Keratinocyte (primary cell): ENCODE measurements around the gene TIMD4. TPM values are rescaled to one million over a fixed set of nuclear protein-coding genes. Genes with fewer than 3 reads are reported as not detected.

Experiments
- DNase-seq: peaks from one replicate; pipeline ENCODE4 v3.0.0-alpha.2; 2011; ENCODE audit warnings: low read depth, missing footprints, low spot score
- FAIRE-seq: peaks from 2 replicates; lab custom pipeline; 2011; peaks lifted over from hg19 to GRCh38; lab: Jason Lieb, UNC
- H2AFZ ChIP-seq: 2 replicates; pipeline ENCODE4 v1.6.0; 2012; ENCODE audit warnings: low read length, control low read depth, inconsistent platforms; ENCODE audit not compliant: control insufficient read depth
- H3K27ac ChIP-seq: 2 replicates; pipeline ENCODE4 v1.5.1; 2011; ENCODE audit warnings: low read length; ENCODE audit not compliant: control insufficient read depth, insufficient read depth
- H3K27me3 ChIP-seq: 3 replicates; pipeline ENCODE4 v1.6.0; 2011; ENCODE audit warnings: low read length; ENCODE audit not compliant: control insufficient read depth, insufficient read depth; ENCODE audit errors: extremely low read depth
- H3K36me3 ChIP-seq, 2 experiments: 2 replicates in 1 of 2; 3 replicates in 1 of 2; pipeline ENCODE4 v1.5.1; 2011; ENCODE audit warnings: low read length in 2 of 2, mild to moderate bottlenecking in 1 of 2; ENCODE audit not compliant: control insufficient read depth in 2 of 2, insufficient read depth in 2 of 2; ENCODE audit errors: extremely low read depth in 1 of 2
- H3K4me1 ChIP-seq: 3 replicates; pipeline ENCODE4 v1.5.1; 2011; ENCODE audit warnings: low read length; ENCODE audit not compliant: control insufficient read depth, insufficient read depth; ENCODE audit errors: extremely low read depth
- H3K4me2 ChIP-seq: 3 replicates; pipeline ENCODE4 v1.6.0; 2011; ENCODE audit warnings: low read depth, low read length; ENCODE audit not compliant: control insufficient read depth, insufficient read depth; ENCODE audit errors: extremely low read depth
- H3K4me3 ChIP-seq, 3 experiments: fragments of 200-600 bp in 1 of 3; sonication (generic) in 1 of 3; 2 replicates in 2 of 3; 3 replicates in 1 of 3; pipeline ENCODE4 v1.5.1; 2011 to 2016; ENCODE audit warnings: low read length in 3 of 3, mild to moderate bottlenecking in 3 of 3, control low read depth in 2 of 3, inconsistent platforms in 1 of 3, low read depth in 1 of 3, mixed read lengths in 1 of 3, mixed run types in 1 of 3, moderate library complexity in 1 of 3; ENCODE audit not compliant: control insufficient read depth in 2 of 3, insufficient read depth in 2 of 3; ENCODE audit errors: extremely low read depth in 1 of 3
- H3K79me2 ChIP-seq: 2 replicates; pipeline ENCODE4 v1.6.0; 2012; ENCODE audit warnings: low read length; ENCODE audit not compliant: control insufficient read depth, insufficient read depth
- H3K9ac ChIP-seq: 3 replicates; pipeline ENCODE4 v1.6.0; 2011; ENCODE audit warnings: low read length; ENCODE audit not compliant: control insufficient read depth, insufficient read depth; ENCODE audit errors: extremely low read depth
- H3K9me1 ChIP-seq: 3 replicates; pipeline ENCODE4 v1.6.0; 2011; ENCODE audit warnings: low read length; ENCODE audit not compliant: control insufficient read depth, insufficient read depth; ENCODE audit errors: extremely low read depth
- H3K9me3 ChIP-seq: 2 replicates; pipeline ENCODE4 v1.5.1; 2012; ENCODE audit warnings: low read depth, low read length; ENCODE audit not compliant: control insufficient read depth
- H4K20me1 ChIP-seq: 3 replicates; pipeline ENCODE4 v1.6.0; 2011; ENCODE audit warnings: low read length; ENCODE audit not compliant: control insufficient read depth, insufficient read depth; ENCODE audit errors: extremely low read depth
- CTCF ChIP-seq, 3 experiments: IDR thresholded peaks in 1 of 3; conservative IDR thresholded peaks in 1 of 3; optimal IDR thresholded peaks in 1 of 3; 2 replicates in 2 of 3; 3 replicates in 1 of 3; pipeline versions ENCODE3 to v1.5.1; 2011; ENCODE audit warnings: low read length in 3 of 3, mild to moderate bottlenecking in 3 of 3, moderate library complexity in 2 of 3, control low read depth in 1 of 3, inconsistent platforms in 1 of 3; ENCODE audit not compliant: insufficient read depth in 2 of 3; ENCODE audit errors: extremely low read depth in 1 of 3
- EZH2 ChIP-seq: IDR thresholded peaks from one replicate; pipeline ENCODE4 v1.6.1; 2012; ENCODE audit warnings: inconsistent platforms, mild to moderate bottlenecking, low read length, moderate library complexity
- dilution Hi-C: fragments of 300-500 bp; cut with MboI; formaldehyde crosslinking; loops from one replicate; pipeline ENCODE4 v1.7.0; 2020; ENCODE audit warnings: low sequenced_read_pairs; ENCODE audit not compliant: extremely low pct_ligation_motif_present
- polyA plus RNA-seq, 5 experiments: library from polyadenylated mRNA; depleted of rRNA in 3 of 5; stranded (reverse) in 3 of 5; stranded (forward) in 1 of 5; unstranded in 1 of 5; fragments of >200 nt; gene quantifications; 1 replicate in 1 of 5; 2 replicates in 3 of 5; 3 replicates in 1 of 5; pipeline versions ENCODE4 v1.2.1 to v1.2.3, GENCODE V29; 2011 to 2012; ENCODE audit warnings: missing spikeins in 2 of 5, low read depth in 1 of 5, low replicate concordance in 1 of 5

TIMD4 gene
- polyA plus RNA-seq, 1 donor (not counting 4 experiments of a cell fraction or from before 2014, with no cell fraction given), result not detected

DNA sequence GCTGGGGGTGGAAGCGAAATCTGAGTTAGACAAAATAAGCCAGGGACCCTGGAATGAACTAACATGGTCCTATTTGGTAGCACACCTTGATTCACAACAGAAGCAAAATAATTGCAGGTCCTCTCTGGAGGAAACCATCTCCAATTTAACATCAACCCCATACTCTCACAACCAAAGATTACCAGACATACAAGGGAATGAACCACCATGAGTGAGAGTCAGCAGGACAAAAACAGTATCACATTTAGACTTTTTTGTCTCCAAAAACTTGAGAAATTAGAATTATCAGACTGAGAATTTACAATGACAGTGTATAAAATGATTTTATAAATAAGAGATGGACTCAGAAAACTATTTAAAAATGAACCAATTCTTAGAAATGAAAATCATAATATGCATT is 91.8 kb downstream of the TIMD4 start:
- Histone ChIP-seq H3K9me1 (no peaks in the 10 kb centered on the region), H3K4me2 (no peak overlapping the region), H3K27me3 (no peaks in the 10 kb centered on the region), H3K79me2 (no peaks in the 10 kb centered on the region), H3K36me3 (no peaks in the 10 kb centered on the region), H3K4me3 (no peak overlapping the region), H3K9me3 (no peaks in the 10 kb centered on the region), H4K20me1 (no peaks in the 10 kb centered on the region), H2AFZ (no peak overlapping the region), H3K9ac (no peak overlapping the region), H3K4me1 (no peaks in the 10 kb centered on the region), H3K27ac (no peak overlapping the region)
- dilution Hi-C loops, result no loop called here
- DNase-seq, result no peak
- no peak for TF ChIP-seq EZH2
- TF ChIP-seq CTCF (optimal IDR thresholded peaks at IDR 0.05 in 1 of 3, IDR thresholded peaks at IDR 0.05 in 1 of 3, conservative IDR thresholded peaks at IDR 0.05 in 1 of 3; ENCODE audit: extremely low read depth in 1 of 3, insufficient read depth in 2 of 3, low read length in 3 of 3), result no peak
- FAIRE-seq, result no peak

DNA sequence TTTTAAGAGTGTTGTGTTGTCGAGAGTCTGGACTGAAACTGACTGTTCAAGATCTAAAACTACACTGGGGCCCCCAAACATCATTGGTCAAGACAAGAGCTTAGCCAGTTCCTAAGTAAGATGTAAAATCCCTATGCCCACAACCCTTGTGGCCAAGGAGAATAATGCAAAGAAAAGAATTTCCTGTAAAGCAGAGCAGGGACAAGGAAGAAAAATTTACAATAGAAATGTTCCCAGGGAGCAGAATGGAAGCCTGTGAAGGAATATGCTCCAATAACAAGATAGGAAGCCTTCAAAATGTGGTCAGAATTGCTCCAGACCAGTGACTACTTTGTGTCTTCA is 92.6 kb downstream of the TIMD4 start:
- no peak for DNase-seq
- dilution Hi-C loops, result no loop called here
- no peaks in the 10 kb centered on the region for H3K36me3 ChIP-seq
- no peak overlapping the region for H3K9ac ChIP-seq
- H3K9me1 ChIP-seq, result no peaks in the 10 kb centered on the region
- no peaks in the 10 kb centered on the region for H3K79me2 ChIP-seq
- no peaks in the 10 kb centered on the region for H4K20me1 ChIP-seq
- no peaks in the 10 kb centered on the region for H3K9me3 ChIP-seq
- H3K27me3 ChIP-seq, result no peaks in the 10 kb centered on the region
- no peak overlapping the region for H3K4me2 ChIP-seq
- H3K27ac ChIP-seq, result no peak overlapping the region
- H2AFZ ChIP-seq, result no peak overlapping the region
- FAIRE-seq, result no peak
- H3K4me1 ChIP-seq, result no peaks in the 10 kb centered on the region
- no peak overlapping the region for H3K4me3 ChIP-seq
- no peak for TF ChIP-seq CTCF (optimal IDR thresholded peaks at IDR 0.05 in 1 of 3, IDR thresholded peaks at IDR 0.05 in 1 of 3, conservative IDR thresholded peaks at IDR 0.05 in 1 of 3; ENCODE audit: extremely low read depth in 1 of 3, insufficient read depth in 2 of 3, low read length in 3 of 3)
- TF ChIP-seq EZH2, result no peak

Other genes with a start within 250 kb of the TIMD4 start
- 0.05 TPM in 1 of 3 replicates, not detected in the others for gene PPP1R2B, start 112.9 kb downstream of the TIMD4 start, polyA plus RNA-seq
- gene HAVCR1, start 95.9 kb upstream of the TIMD4 start, polyA plus RNA-seq, result not detected in 3 replicates
- 0.03 TPM in 1 of 3 replicates, not detected in the others for gene HAVCR2, start 145.8 kb upstream of the TIMD4 start, polyA plus RNA-seq
- gene MED7, start 179.6 kb upstream of the TIMD4 start, polyA plus RNA-seq, result 10.4 to 17.0 TPM (median 13.6 TPM) in 3 replicates
- not detected in 3 replicates for gene GARIN3, start 203.0 kb upstream of the TIMD4 start, polyA plus RNA-seq
- gene ITK, start 217.6 kb upstream of the TIMD4 start, polyA plus RNA-seq, result not detected in 3 replicates